HepG2 (cell line): ENCODE data around the gene GDE1. TPM values are rescaled to one million over a fixed set of nuclear protein-coding genes. Genes with fewer than 3 reads are reported as not detected.

Experiments
- ATF1 ChIP-seq: IDR thresholded peaks from 2 replicates; pipeline ENCODE4 v1.6.1; 2016; ENCODE audit warnings: mild to moderate bottlenecking, control low read depth
- HDAC6 ChIP-seq: fragments of 200-600 bp; sonication (generic); IDR thresholded peaks from 2 replicates; pipeline ENCODE4 v1.7.0; 2017; ENCODE audit warnings: mild to moderate bottlenecking, antibody characterized with exemption, low read length, low read depth
- NPAS2 ChIP-seq: sonication (generic); formaldehyde crosslinking; IDR thresholded peaks from 2 replicates; pipeline ENCODE4 v1.8.0; 2022; ENCODE audit warnings: mild to moderate bottlenecking, missing genetic modification reagents, borderline replicate concordance
- NR2F1 ChIP-seq, 2 experiments: fragments of 450-650 bp in 1 of 2; formaldehyde crosslinking in 1 of 2; IDR thresholded peaks; 2 replicates each; pipeline versions ENCODE4 v1.5.0 to v1.6.1; 2016 to 2020; ENCODE audit warnings: mild to moderate bottlenecking in 1 of 2, missing compliant biosample characterization in 1 of 2, missing genetic modification reagents in 1 of 2, moderate library complexity in 1 of 2
- POLR2AphosphoS2 ChIP-seq: IDR thresholded peaks from 2 replicates; pipeline ENCODE4 v1.6.1; 2011; ENCODE audit warnings: low read depth, low read length, improper control_type of control experiment
- SMYD3 ChIP-seq: sonication (generic); formaldehyde crosslinking; IDR thresholded peaks from 2 replicates; pipeline ENCODE4 v1.8.1; 2023; ENCODE audit warnings: mild to moderate bottlenecking, missing genetic modification reagents
- SPEN ChIP-seq: sonication (generic); formaldehyde crosslinking; IDR thresholded peaks from 2 replicates; pipeline ENCODE4 v1.5.1; 2020; ENCODE audit warnings: low read depth, mild to moderate bottlenecking, missing genetic modification reagents
- ZFP90 ChIP-seq: sonication (generic); formaldehyde crosslinking; IDR thresholded peaks from 2 replicates; pipeline ENCODE4 v1.8.0; 2022; ENCODE audit warnings: missing genetic modification reagents, mild to moderate bottlenecking, inconsistent platforms, borderline replicate concordance
- ZNF10 ChIP-seq: sonication (generic); formaldehyde crosslinking; IDR thresholded peaks from 2 replicates; pipeline ENCODE4 v1.4.0; 2020; ENCODE audit warnings: mild to moderate bottlenecking, low read depth, missing genetic modification reagents, borderline replicate concordance
- ZNF234 ChIP-seq: sonication (generic); formaldehyde crosslinking; conservative IDR thresholded peaks from 2 replicates; pipeline ENCODE4 v1.5.1; 2020; ENCODE audit warnings: mild to moderate bottlenecking, missing genetic modification reagents
- ZNF468 ChIP-seq: sonication (generic); formaldehyde crosslinking; IDR thresholded peaks from 2 replicates; pipeline ENCODE4 v1.8.0; 2022; ENCODE audit warnings: mild to moderate bottlenecking, moderate library complexity, missing genetic modification reagents
- ZNF563 ChIP-seq: sonication (generic); formaldehyde crosslinking; IDR thresholded peaks from 2 replicates; pipeline ENCODE4 v1.8.0; 2022; ENCODE audit warnings: mild to moderate bottlenecking, moderate library complexity, missing genetic modification reagents
- ZNF569 ChIP-seq: sonication (generic); formaldehyde crosslinking; IDR thresholded peaks from 2 replicates; pipeline ENCODE4 v1.5.0; 2020; ENCODE audit warnings: mild to moderate bottlenecking, missing genetic modification reagents, moderate library complexity, borderline replicate concordance
- ZNF703 ChIP-seq: sonication (generic); formaldehyde crosslinking; IDR thresholded peaks from 2 replicates; pipeline ENCODE4 v1.5.1; 2020; ENCODE audit warnings: missing genetic modification reagents, mild to moderate bottlenecking, moderate library complexity, borderline replicate concordance
- ZNF75D ChIP-seq: sonication (generic); formaldehyde crosslinking; IDR thresholded peaks from 2 replicates; pipeline ENCODE4 v1.8.1; 2023; ENCODE audit warnings: missing genetic modification reagents, mild to moderate bottlenecking, borderline replicate concordance
- ZNF891 ChIP-seq: sonication (generic); formaldehyde crosslinking; IDR thresholded peaks from 2 replicates; pipeline ENCODE4 v1.5.0; 2020; ENCODE audit warnings: mild to moderate bottlenecking, missing genetic modification reagents
- ZSCAN30 ChIP-seq: sonication (generic); formaldehyde crosslinking; IDR thresholded peaks from 2 replicates; pipeline ENCODE4 v1.5.0; 2020; ENCODE audit warnings: mild to moderate bottlenecking, missing genetic modification reagents
- polyA plus RNA-seq, 8 experiments: library from polyadenylated mRNA; depleted of rRNA in 3 of 8; stranded (reverse) in 7 of 8; unstranded in 1 of 8; fragments of >200 nt; fragmentation: Illumina TruSeq in 4 of 8; extraction: Trizol in 4 of 8; gene quantifications; 2 replicates each; pipeline versions ENCODE4 v1.2.1 to v1.2.3, GENCODE V29; 2011 to 2016; ENCODE audit warnings: low read depth in 4 of 8, missing spikeins in 1 of 8, mixed read lengths in 1 of 8; ENCODE audit not compliant: insufficient read depth in 1 of 8
- total RNA-seq, 5 experiments: library from RNA; depleted of rRNA; stranded (reverse); fragments of >200 nt; fragmentation: Illumina TruSeq; extraction: Trizol; gene quantifications; 2 replicates each; pipeline ENCODE4 v1.2.3, GENCODE V29; 2016; ENCODE audit warnings: low read depth in 1 of 5
- TF ChIP-seq, protein P1 (sequence below): sonication (generic); formaldehyde crosslinking; IDR thresholded peaks from 2 replicates; pipeline ENCODE4 v1.4.0; 2020; ENCODE audit warnings: missing genetic modification reagents, low read depth, mild to moderate bottlenecking, borderline replicate concordance
- TF ChIP-seq, protein P2 (sequence below): sonication (generic); formaldehyde crosslinking; IDR thresholded peaks from 2 replicates; pipeline ENCODE4 v1.5.0; 2020; ENCODE audit warnings: missing genetic modification reagents
- TF ChIP-seq, protein P3 (sequence below): sonication (generic); formaldehyde crosslinking; conservative IDR thresholded peaks from 2 replicates; pipeline ENCODE4 v1.4.0; 2020; ENCODE audit warnings: missing genetic modification reagents

GDE1 gene
- total and polyA plus RNA-seq, 2 of the 13 experiments (the other 11 are each of a cell fraction or from before 2014, with no cell fraction given): 35.9 to 59.0 TPM

GRCh38 chr16:19555186-19555937, 33.5 kb upstream of the GDE1 start, which contains the start of gene VPS35L (continued):
- no peak for TF ChIP-seq SMYD3 (CRISPR knock-in tag)
- peak; percentile 92 for TF ChIP-seq ZNF891
- TF ChIP-seq ZNF234 (CRISPR knock-in tag): no peak; the same call in 1 of the 2 replicates
- no peak for TF ChIP-seq ZNF703 (CRISPR knock-in tag)
- TF ChIP-seq, protein P1, sequence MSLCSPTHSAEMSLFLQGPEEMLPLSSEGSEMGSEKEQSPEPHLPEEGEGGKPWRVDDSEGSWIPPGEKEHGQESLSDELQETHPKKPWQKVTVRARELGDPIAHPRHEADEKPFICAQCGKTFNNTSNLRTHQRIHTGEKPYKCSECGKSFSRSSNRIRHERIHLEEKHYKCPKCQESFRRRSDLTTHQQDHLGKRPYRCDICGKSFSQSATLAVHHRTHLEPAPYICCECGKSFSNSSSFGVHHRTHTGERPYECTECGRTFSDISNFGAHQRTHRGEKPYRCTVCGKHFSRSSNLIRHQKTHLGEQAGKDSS (CRISPR knock-in tag): 0 out of 2 replicates have a peak, but pooled peaks have one; percentile 60
- TF ChIP-seq, protein P2, sequence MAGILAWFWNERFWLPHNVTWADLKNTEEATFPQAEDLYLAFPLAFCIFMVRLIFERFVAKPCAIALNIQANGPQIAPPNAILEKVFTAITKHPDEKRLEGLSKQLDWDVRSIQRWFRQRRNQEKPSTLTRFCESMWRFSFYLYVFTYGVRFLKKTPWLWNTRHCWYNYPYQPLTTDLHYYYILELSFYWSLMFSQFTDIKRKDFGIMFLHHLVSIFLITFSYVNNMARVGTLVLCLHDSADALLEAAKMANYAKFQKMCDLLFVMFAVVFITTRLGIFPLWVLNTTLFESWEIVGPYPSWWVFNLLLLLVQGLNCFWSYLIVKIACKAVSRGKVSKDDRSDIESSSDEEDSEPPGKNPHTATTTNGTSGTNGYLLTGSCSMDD: no peak; the same call in 1 of the 2 replicates
- TF ChIP-seq ZSCAN30 (CRISPR knock-in tag): no peak
- no peak for TF ChIP-seq ZNF569
- TF ChIP-seq ZNF10 (CRISPR knock-in tag): no peak
- TF ChIP-seq, protein P3, sequence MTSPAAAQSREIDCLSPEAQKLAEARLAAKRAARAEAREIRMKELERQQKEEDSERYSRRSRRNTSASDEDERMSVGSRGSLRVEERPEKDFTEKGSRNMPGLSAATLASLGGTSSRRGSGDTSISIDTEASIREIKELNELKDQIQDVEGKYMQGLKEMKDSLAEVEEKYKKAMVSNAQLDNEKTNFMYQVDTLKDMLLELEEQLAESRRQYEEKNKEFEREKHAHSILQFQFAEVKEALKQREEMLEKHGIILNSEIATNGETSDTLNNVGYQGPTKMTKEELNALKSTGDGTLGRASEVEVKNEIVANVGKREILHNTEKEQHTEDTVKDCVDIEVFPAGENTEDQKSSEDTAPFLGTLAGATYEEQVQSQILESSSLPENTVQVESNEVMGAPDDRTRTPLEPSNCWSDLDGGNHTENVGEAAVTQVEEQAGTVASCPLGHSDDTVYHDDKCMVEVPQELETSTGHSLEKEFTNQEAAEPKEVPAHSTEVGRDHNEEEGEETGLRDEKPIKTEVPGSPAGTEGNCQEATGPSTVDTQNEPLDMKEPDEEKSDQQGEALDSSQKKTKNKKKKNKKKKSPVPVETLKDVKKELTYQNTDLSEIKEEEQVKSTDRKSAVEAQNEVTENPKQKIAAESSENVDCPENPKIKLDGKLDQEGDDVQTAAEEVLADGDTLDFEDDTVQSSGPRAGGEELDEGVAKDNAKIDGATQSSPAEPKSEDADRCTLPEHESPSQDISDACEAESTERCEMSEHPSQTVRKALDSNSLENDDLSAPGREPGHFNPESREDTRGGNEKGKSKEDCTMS (CRISPR knock-in tag): no peak
- TF ChIP-seq ZFP90 (CRISPR knock-in tag): peak; percentile 48
- TF ChIP-seq ZNF468 (CRISPR knock-in tag): no peak
- no peak for TF ChIP-seq POLR2AphosphoS2
- no peak for TF ChIP-seq HDAC6
- no peak; the same call in 1 of the 2 replicates for TF ChIP-seq ZNF563 (CRISPR knock-in tag)
- no peak; a peak in 1 of 4 replicates for TF ChIP-seq NR2F1 (CRISPR knock-in tag; IDR thresholded peaks at IDR 0.05)
- peak; percentile 85 for TF ChIP-seq ATF1 (CRISPR knock-in tag)
- TF ChIP-seq NPAS2 (CRISPR knock-in tag): no peak
- peak; percentile 26; the same call in 1 of the 2 replicates for TF ChIP-seq SPEN
- TF ChIP-seq ZNF75D (CRISPR knock-in tag): no peak
